GM12878 (cell line): ENCODE measurements around the gene RUFY3.

Experiments used
- ATF2 ChIP-seq: IDR thresholded peaks from 2 replicates; pipeline ENCODE4 v1.6.1; 2012; ENCODE audit warnings: low read length, inconsistent platforms
- BRCA1 ChIP-seq: IDR thresholded peaks from 2 replicates; pipeline ENCODE4 v1.6.1; 2011; ENCODE audit warnings: low read depth, low read length, improper control_type of control experiment

- TF ChIP-seq ATF2 (no peak), BRCA1 (no peak)
These were observed 43.6 kb downstream of the RUFY3 start for GRCh38 chr4:70765368-70765767.
